Measurements from ENCODE around the gene LSAMP.

- no peak for TF ChIP-seq SIN3A (conservative IDR thresholded peaks at IDR 0.05 in 1 of 2, IDR thresholded peaks at IDR 0.05 in 1 of 2; ENCODE audit: low read depth in 1 of 2, low read length in 2 of 2)
- no peak for TF ChIP-seq ATF2 (IDR thresholded peaks at IDR 0.05; ENCODE audit: low read length)
- no peak for TF ChIP-seq SUZ12 (IDR thresholded peaks at IDR 0.05; ENCODE audit: low read length)
- no peak for TF ChIP-seq FOSL1 (IDR thresholded peaks at IDR 0.05; ENCODE audit: insufficient read depth, low read depth, low read length)
Observed at GRCh38 chr3:116425126-116425525, 20.2 kb downstream of the LSAMP start.

All from H1 (cell line).